Osteoblast (primary cell): ENCODE data around the gene EXOC6. TPM values are rescaled to one million over a fixed set of nuclear protein-coding genes. Genes with fewer than 3 reads are reported as not detected.

Source experiments
- DNase-seq: peaks from one replicate; pipeline ENCODE4 v3.0.0; 2011; ENCODE audit warnings: low spot score, mixed read lengths; ENCODE audit not compliant: insufficient read length; ENCODE audit errors: missing footprints
- H2AFZ ChIP-seq: 2 replicates; pipeline ENCODE4 v1.6.0; 2011; ENCODE audit warnings: mild to moderate bottlenecking, low read length
- H3K27ac ChIP-seq: 2 replicates; pipeline ENCODE4 v1.5.1; 2011; ENCODE audit warnings: mild to moderate bottlenecking, low read depth, low read length, moderate library complexity
- H3K27me3 ChIP-seq: 2 replicates; pipeline ENCODE4 v1.6.0; 2012; ENCODE audit warnings: mild to moderate bottlenecking, control low read depth, inconsistent platforms, low read length, moderate library complexity; ENCODE audit not compliant: insufficient read depth
- H3K36me3 ChIP-seq: 2 replicates; pipeline ENCODE4 v1.5.1; 2011; ENCODE audit warnings: mild to moderate bottlenecking, low read length, control low read depth, moderate library complexity; ENCODE audit not compliant: insufficient read depth
- H3K4me1 ChIP-seq: 2 replicates; pipeline ENCODE4 v1.5.1; 2011; ENCODE audit warnings: mild to moderate bottlenecking, low read length, control low read depth, moderate library complexity; ENCODE audit not compliant: insufficient read depth
- H3K4me2 ChIP-seq: 2 replicates; pipeline ENCODE4 v1.6.0; 2011; ENCODE audit warnings: mild to moderate bottlenecking, low read length; ENCODE audit not compliant: insufficient read depth
- H3K4me3 ChIP-seq: fragments of 200-600 bp; sonication (generic); 3 replicates; pipeline ENCODE4 v1.5.1; 2012; ENCODE audit warnings: mild to moderate bottlenecking, low read length, inconsistent platforms; ENCODE audit not compliant: insufficient read depth
- H3K79me2 ChIP-seq: 2 replicates; pipeline ENCODE4 v1.6.0; 2012; ENCODE audit warnings: mild to moderate bottlenecking, low read length, control low read depth, inconsistent platforms; ENCODE audit not compliant: insufficient read depth
- H3K9me3 ChIP-seq: 2 replicates; pipeline ENCODE4 v1.5.1; 2011; ENCODE audit warnings: low read depth, low read length, control low read depth
- H4K20me1 ChIP-seq: 2 replicates; pipeline ENCODE4 v1.6.0; 2012; ENCODE audit warnings: mild to moderate bottlenecking, low read length, control low read depth; ENCODE audit not compliant: insufficient read depth
- CTCF ChIP-seq: IDR thresholded peaks from 2 replicates; pipeline ENCODE4 v1.5.1; 2011; ENCODE audit warnings: mild to moderate bottlenecking, low read depth, low read length, moderate library complexity; ENCODE audit errors: extremely low read depth
- total RNA-seq: library from RNA; depleted of rRNA; stranded (reverse); fragments of >200 nt; gene quantifications from 2 replicates; pipeline ENCODE4 v1.2.3, GENCODE V29; 2012

The EXOC6 gene
- total RNA-seq, 1 donor: 8.7 TPM

- peak overlapping the region; percentile 97 for H3K4me2 ChIP-seq
- H2AFZ ChIP-seq: peak overlapping the region; percentile 96
- no peak overlapping the region for H3K27ac ChIP-seq
- H3K9me3 ChIP-seq: no peaks in the 10 kb centered on the region
- peaks cover 18% of the 10 kb centered on the region for H3K4me1 ChIP-seq
- no peaks in the 10 kb centered on the region for H3K27me3 ChIP-seq
- no peak for TF ChIP-seq CTCF
- DNase-seq: no peak
- peak overlapping the region; percentile 89 for H3K4me3 ChIP-seq
- H4K20me1 ChIP-seq: no peaks in the 10 kb centered on the region
- no peaks in the 10 kb centered on the region for H3K79me2 ChIP-seq
- H3K36me3 ChIP-seq: no peaks in the 10 kb centered on the region
Measured at GRCh38 chr10:92847202-92847864, 987 bp upstream of the EXOC6 start.

DNA sequence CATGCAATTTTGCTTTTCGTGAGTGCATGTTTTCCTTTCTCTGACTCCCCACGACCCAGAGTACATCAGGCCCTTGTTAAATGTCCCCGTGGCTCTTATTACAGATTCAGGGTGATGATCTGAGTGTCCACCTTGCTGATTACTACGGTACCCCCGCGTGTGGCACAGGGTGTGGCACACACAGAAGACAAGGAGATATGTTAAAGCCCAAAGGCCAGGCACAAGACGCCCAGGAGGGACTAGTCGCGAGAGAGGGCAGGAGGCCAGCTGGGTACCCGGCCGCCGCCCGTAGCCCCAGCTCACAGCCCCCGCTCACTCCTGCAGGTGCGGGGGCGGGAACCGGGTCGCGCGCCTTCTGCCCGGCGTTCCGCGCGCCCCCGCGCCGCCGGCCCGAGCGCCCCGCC, 281 bp upstream of the EXOC6 start:
- peak overlapping the region; percentile 97 for H3K4me2 ChIP-seq
- H3K27ac ChIP-seq: peak overlapping the region; percentile 48
- DNase-seq: peak; percentile 41
- no peaks in the 10 kb centered on the region for H3K9me3 ChIP-seq
- no peak for TF ChIP-seq CTCF
- peaks cover 18% of the 10 kb centered on the region for H3K4me1 ChIP-seq
- H3K27me3 ChIP-seq: no peaks in the 10 kb centered on the region
- no peaks in the 10 kb centered on the region for H3K36me3 ChIP-seq
- H3K4me3 ChIP-seq: peak overlapping the region; percentile 89
- H4K20me1 ChIP-seq: no peaks in the 10 kb centered on the region
- no peaks in the 10 kb centered on the region for H3K79me2 ChIP-seq
- H2AFZ ChIP-seq: peak overlapping the region; percentile 96

GRCh38 chr10:92849234-92849525, 860 bp downstream of the EXOC6 start:
- H3K27me3 ChIP-seq: no peaks in the 10 kb centered on the region
- peak overlapping the region; percentile 80 for H3K4me2 ChIP-seq
- no peaks in the 10 kb centered on the region for H4K20me1 ChIP-seq
- peak overlapping the region; percentile 87 for H2AFZ ChIP-seq
- no peak overlapping the region for H3K27ac ChIP-seq
- H3K79me2 ChIP-seq: no peaks in the 10 kb centered on the region
- H3K36me3 ChIP-seq: no peaks in the 10 kb centered on the region
- H3K4me1 ChIP-seq: peaks cover 16% of the 10 kb centered on the region
- peak overlapping the region; percentile 89 for H3K4me3 ChIP-seq
- H3K9me3 ChIP-seq: no peaks in the 10 kb centered on the region
- no peak for TF ChIP-seq CTCF
- DNase-seq: no peak

DNA sequence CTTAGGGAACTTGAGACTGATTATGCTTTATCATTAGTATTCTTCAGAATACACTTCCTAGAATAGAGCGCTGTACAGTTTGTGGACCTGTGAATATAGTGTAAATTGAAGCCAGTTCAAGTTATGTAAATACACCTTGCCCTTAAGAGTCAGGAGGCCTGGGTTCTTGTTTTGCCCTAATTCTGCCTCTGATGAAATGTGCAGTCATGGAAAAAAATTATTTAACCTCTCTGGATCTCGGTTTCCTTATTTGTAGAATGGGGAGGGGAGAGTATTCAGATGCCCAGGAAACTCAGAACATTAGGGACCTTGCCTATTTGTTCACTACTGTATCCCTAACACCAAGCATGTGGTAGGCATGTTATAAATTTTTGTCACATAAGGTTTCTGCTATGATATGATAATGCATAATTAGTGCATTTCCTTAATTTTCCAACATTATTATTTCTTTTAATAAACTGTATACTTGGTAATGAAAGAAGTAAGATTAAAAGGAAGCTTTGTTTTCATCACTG, 1.3 kb downstream of the EXOC6 start:
- H3K27ac ChIP-seq: no peak overlapping the region
- no peak for DNase-seq
- no peak overlapping the region for H3K4me3 ChIP-seq
- no peaks in the 10 kb centered on the region for H3K9me3 ChIP-seq
- H3K79me2 ChIP-seq: no peaks in the 10 kb centered on the region
- H3K4me2 ChIP-seq: peak overlapping the region; percentile 80
- no peaks in the 10 kb centered on the region for H4K20me1 ChIP-seq
- no peaks in the 10 kb centered on the region for H3K27me3 ChIP-seq
- no peak for TF ChIP-seq CTCF
- H3K4me1 ChIP-seq: peaks cover 16% of the 10 kb centered on the region
- no peaks in the 10 kb centered on the region for H3K36me3 ChIP-seq
- H2AFZ ChIP-seq: no peak overlapping the region
